ENCODE measurements around the gene HOXB4. TPM values are rescaled to one million over a fixed set of nuclear protein-coding genes. Genes with fewer than 3 reads are reported as not detected.

The HOXB4 gene
- total RNA-seq, 1 experiment from 2014 or later = 0.04 TPM

GRCh38 chr17:48567209-48567608 lies 10.9 kb downstream of the HOXB4 start:
- Mint-ChIP-seq H3K4me3 (no peak overlapping the region), H3K27ac (no peak overlapping the region), H3K9me3 (no peaks in the 10 kb centered on the region), H3K4me1 (peaks cover 34% of the 10 kb centered on the region), H3K36me3 (no peaks in the 10 kb centered on the region), H3K27me3 (ENCODE audit: low read depth) (peaks cover 19% of the 10 kb centered on the region; the same call in 1 of the 2 replicates)
- DNase-seq (ENCODE audit: low spot score) (no peak), ATAC-seq (no peak)
- ChIA-PET CTCF (interaction anchor here (0.8 to 1.0 kb wide), 3 partner anchors 21 to 104 kb away, joined by 3 to 8 read pairs (median 3); no protein-coding TSS in a partner anchor), POLR2A (no interaction called here)
- TF ChIP-seq E2F1 (CRISPR knock-in tag; IDR thresholded peaks at IDR 0.05) = no peak
- no peak for TF ChIP-seq FOXP4 (CRISPR knock-in tag; IDR thresholded peaks at IDR 0.05)
- TF ChIP-seq NR1H2 (CRISPR knock-in tag; IDR thresholded peaks at IDR 0.05) = no peak
- TF ChIP-seq ELF4 (CRISPR knock-in tag; IDR thresholded peaks at IDR 0.05; ENCODE audit: low read depth) = no peak
- TF ChIP-seq ATF1 (CRISPR knock-in tag; IDR thresholded peaks at IDR 0.05) = no peak
- no peak for TF ChIP-seq PREB (CRISPR knock-in tag; IDR thresholded peaks at IDR 0.05; ENCODE audit: borderline replicate concordance)

- DNase-seq (ENCODE audit: low spot score) (no peak), ATAC-seq (no peak)
- Mint-ChIP-seq H3K4me1 (peaks cover 34% of the 10 kb centered on the region), H3K36me3 (no peaks in the 10 kb centered on the region), H3K9me3 (no peaks in the 10 kb centered on the region), H3K4me3 (no peak overlapping the region), H3K27me3 (ENCODE audit: low read depth) (peaks cover 24% of the 10 kb centered on the region; the same call in 1 of the 2 replicates), H3K27ac (no peak overlapping the region)
- CTCF ChIA-PET = interaction anchor here (0.8 to 1.0 kb wide), 3 partner anchors 21 to 105 kb away, joined by 3 to 8 read pairs (median 3); no protein-coding TSS in a partner anchor
- POLR2A ChIA-PET = no interaction called here
- TF ChIP-seq ZMAT4 (CRISPR knock-in tag; IDR thresholded peaks at IDR 0.05) (no peak), ZNF263 (CRISPR knock-in tag; IDR thresholded peaks at IDR 0.05; ENCODE audit: low read depth) (no peak), ZNF396 (CRISPR knock-in tag; IDR thresholded peaks at IDR 0.05; ENCODE audit: borderline replicate concordance) (no peak), NFE2L1 (CRISPR knock-in tag; IDR thresholded peaks at IDR 0.05) (no peak), NFATC4 (CRISPR knock-in tag; IDR thresholded peaks at IDR 0.05) (no peak), GTF2I (CRISPR knock-in tag; conservative IDR thresholded peaks at IDR 0.05) (no peak), ZNF532 (CRISPR knock-in tag; IDR thresholded peaks at IDR 0.05; ENCODE audit: borderline replicate concordance) (no peak), ARID4B (CRISPR knock-in tag; IDR thresholded peaks at IDR 0.05; ENCODE audit: borderline replicate concordance) (no peak), E2F5 (CRISPR knock-in tag; IDR thresholded peaks at IDR 0.05) (no peak), KAT7 (CRISPR knock-in tag; IDR thresholded peaks at IDR 0.05; ENCODE audit: borderline replicate concordance) (no peak), STAT6 (CRISPR knock-in tag; conservative IDR thresholded peaks at IDR 0.05; ENCODE audit: low read depth) (no peak)
These were observed 11.4 kb downstream of the HOXB4 start for GRCh38 chr17:48566717-48567116.
